ENCODE measurements around the gene SH2D7. TPM values are rescaled to one million over a fixed set of nuclear protein-coding genes. Genes with fewer than 3 reads are reported as not detected.

The SH2D7 gene
- total RNA-seq, 1 experiment from 2014 or later: not detected

GRCh38 chr15:78090422-78091063 lies 1.8 kb upstream of the SH2D7 start:
- Histone ChIP-seq H3K4me1 (replicated peaks; ENCODE audit: insufficient read depth) (peaks cover 4% of the 10 kb centered on the region; the same call in 1 of the 2 replicates), H3K27ac (no peak overlapping the region), H3K27me3 (ENCODE audit: insufficient read depth, low read depth) (no peaks in the 10 kb centered on the region), H3K36me3 (ENCODE audit: low read depth) (no peaks in the 10 kb centered on the region), H3K79me2 (ENCODE audit: low read depth) (no peaks in the 10 kb centered on the region), H4K20me1 (ENCODE audit: insufficient read depth) (no peaks in the 10 kb centered on the region), H3K9me3 (ENCODE audit: insufficient read depth, low read depth) (no peaks in the 10 kb centered on the region), H3K4me2 (no peak overlapping the region), H3K9me2 (ENCODE audit: insufficient read depth) (no peaks in the 10 kb centered on the region), H3K4me3 (no peak overlapping the region), H3F3A (ENCODE audit: insufficient read depth, low read depth) (no peaks in the 10 kb centered on the region), H2AFZ (no peak overlapping the region)
- intact Hi-C loops (cut with micrococcal nuclease; ENCODE audit: unreplicated experiment): no loop called here
- ChIA-PET CTCF (no interaction called here), POLR2A (ENCODE audit: unreplicated experiment) (no interaction called here)
- DNase-seq: no peak
- no TSS peak for BruUV-seq (replicated peaks)
- TF ChIP-seq CTCF (conservative IDR thresholded peaks at IDR 0.05) (no peak), EZH2 (IDR thresholded peaks at IDR 0.05; ENCODE audit: low read depth) (no peak)

GRCh38 chr15:78093242-78094020 lies 1.1 kb downstream of the SH2D7 start:
- H3F3A ChIP-seq (ENCODE audit: insufficient read depth, low read depth): no peaks in the 10 kb centered on the region
- intact Hi-C loops (cut with micrococcal nuclease; ENCODE audit: unreplicated experiment): no loop called here
- H3K9me2 ChIP-seq (ENCODE audit: insufficient read depth): no peaks in the 10 kb centered on the region
- H3K9me3 ChIP-seq (ENCODE audit: insufficient read depth, low read depth): no peaks in the 10 kb centered on the region
- no TSS peak for BruUV-seq (replicated peaks)
- no peaks in the 10 kb centered on the region for H3K27me3 ChIP-seq (ENCODE audit: insufficient read depth, low read depth)
- no peaks in the 10 kb centered on the region for H3K79me2 ChIP-seq (ENCODE audit: low read depth)
- H2AFZ ChIP-seq: no peak overlapping the region
- POLR2A ChIA-PET (ENCODE audit: unreplicated experiment): no interaction called here
- TF ChIP-seq CTCF (conservative IDR thresholded peaks at IDR 0.05) (no peak), EZH2 (IDR thresholded peaks at IDR 0.05; ENCODE audit: low read depth) (no peak)
- DNase-seq: no peak
- H3K4me3 ChIP-seq: no peak overlapping the region
- no peak overlapping the region for H3K4me2 ChIP-seq
- no peak overlapping the region for H3K27ac ChIP-seq
- no peaks in the 10 kb centered on the region for H3K36me3 ChIP-seq (ENCODE audit: low read depth)
- peaks cover 4% of the 10 kb centered on the region; the same call in 1 of the 2 replicates for H3K4me1 ChIP-seq (replicated peaks; ENCODE audit: insufficient read depth)
- no peaks in the 10 kb centered on the region for H4K20me1 ChIP-seq (ENCODE audit: insufficient read depth)
- CTCF ChIA-PET: no interaction called here

- H3K36me3 ChIP-seq (ENCODE audit: low read depth): no peaks in the 10 kb centered on the region
- CTCF ChIA-PET: no interaction called here
- no peak overlapping the region for H3K4me2 ChIP-seq
- H3F3A ChIP-seq (ENCODE audit: insufficient read depth, low read depth): no peaks in the 10 kb centered on the region
- H3K27me3 ChIP-seq (ENCODE audit: insufficient read depth, low read depth): no peaks in the 10 kb centered on the region
- no peak overlapping the region for H2AFZ ChIP-seq
- H3K79me2 ChIP-seq (ENCODE audit: low read depth): no peaks in the 10 kb centered on the region
- BruUV-seq (replicated peaks): no TSS peak
- intact Hi-C loops (cut with micrococcal nuclease; ENCODE audit: unreplicated experiment): no loop called here
- DNase-seq: no peak
- H3K4me3 ChIP-seq: no peak overlapping the region
- TF ChIP-seq CTCF (conservative IDR thresholded peaks at IDR 0.05) (no peak), EZH2 (IDR thresholded peaks at IDR 0.05; ENCODE audit: low read depth) (no peak)
- H3K9me2 ChIP-seq (ENCODE audit: insufficient read depth): no peaks in the 10 kb centered on the region
- no peaks in the 10 kb centered on the region for H4K20me1 ChIP-seq (ENCODE audit: insufficient read depth)
- peaks cover 20% of the 10 kb centered on the region for H3K4me1 ChIP-seq (replicated peaks; ENCODE audit: insufficient read depth)
- POLR2A ChIA-PET (ENCODE audit: unreplicated experiment): no interaction called here
- no peaks in the 10 kb centered on the region for H3K9me3 ChIP-seq (ENCODE audit: insufficient read depth, low read depth)
- H3K27ac ChIP-seq: no peak overlapping the region
Observed at GRCh38 chr15:78097667-78098066, 5.3 kb downstream of the SH2D7 start.
